Smooth muscle cell (in vitro differentiated cells): ENCODE results near the gene MUC3A. TPM values are rescaled to one million over a fixed set of nuclear protein-coding genes. Genes with fewer than 3 reads are reported as not detected.

ENCODE experiments used
- DNase-seq: peaks from one replicate; lab custom pipeline; 2025; ENCODE audit not compliant: unreplicated experiment; lab: John Stamatoyannopoulos, UW
- H2AFZ ChIP-seq: fragments of 200-600 bp; sonication (generic); 2 replicates; pipeline ENCODE4 v1.6.0; 2016; ENCODE audit warnings: antibody characterized with exemption, low read depth, mild to moderate bottlenecking
- H3F3A ChIP-seq: fragments of 200-600 bp; sonication (generic); 2 replicates; pipeline ENCODE4 v1.6.0; 2017; ENCODE audit warnings: antibody characterized with exemption, low read depth
- H3K27ac ChIP-seq: fragments of 200-600 bp; sonication (generic); 2 replicates; pipeline ENCODE4 v1.5.1; 2016; ENCODE audit warnings: low read depth, mild to moderate bottlenecking
- H3K27me3 ChIP-seq: fragments of 200-600 bp; sonication (generic); 2 replicates; pipeline ENCODE4 v1.6.1; 2016; ENCODE audit warnings: low read depth, mild to moderate bottlenecking
- H3K36me3 ChIP-seq: fragments of 200-600 bp; sonication (generic); 2 replicates; pipeline ENCODE4 v1.5.1; 2016; ENCODE audit warnings: low read depth
- H3K4me1 ChIP-seq: fragments of 200-600 bp; sonication (generic); 2 replicates; pipeline ENCODE4 v1.5.1; 2016; ENCODE audit warnings: low read depth
- H3K4me2 ChIP-seq: fragments of 200-600 bp; sonication (generic); 2 replicates; pipeline ENCODE4 v1.6.0; 2016; ENCODE audit warnings: mild to moderate bottlenecking
- H3K4me3 ChIP-seq: fragments of 200-600 bp; sonication (generic); 2 replicates; pipeline ENCODE4 v1.5.1; 2016; ENCODE audit warnings: mild to moderate bottlenecking
- H3K79me2 ChIP-seq: fragments of 200-600 bp; sonication (generic); 2 replicates; pipeline ENCODE4 v1.6.0; 2016; ENCODE audit warnings: low read depth, mild to moderate bottlenecking
- H3K9ac ChIP-seq: fragments of 200-600 bp; sonication (generic); 2 replicates; pipeline ENCODE4 v1.6.0; 2016; ENCODE audit warnings: low read depth
- H3K9me3 ChIP-seq: fragments of 200-600 bp; sonication (generic); replicated peaks from 2 replicates; pipeline ENCODE4 v1.5.1; 2016; ENCODE audit warnings: low read depth
- H4K20me1 ChIP-seq: fragments of 200-600 bp; sonication (generic); 2 replicates; pipeline ENCODE4 v1.6.0; 2016; ENCODE audit warnings: low read depth
- CTCF ChIP-seq: fragments of 200-600 bp; sonication (generic); IDR thresholded peaks from 2 replicates; pipeline ENCODE4 v1.5.1; 2017; ENCODE audit warnings: borderline replicate concordance, mild to moderate bottlenecking, antibody characterized with exemption; ENCODE audit not compliant: insufficient read depth, poor library complexity, severe bottlenecking
- WGBS: methylation state at CpG from one replicate; pipeline ENCODE4 v1.1.7; 2016; ENCODE audit warnings: low lambda C conversion rate; 5-methylcytosine and 5-hydroxymethylcytosine counted together
- polyA plus RNA-seq: library from polyadenylated mRNA; unstranded; fragments of >200 nt; fragmentation: Nextera tagmentation; extraction: Ambion mirVana; gene quantifications from 2 replicates; pipeline ENCODE4 v1.2.1, GENCODE V29; 2016
- total RNA-seq: library from RNA; depleted of rRNA; stranded (reverse); fragments of >200 nt; gene quantifications from 2 replicates; pipeline ENCODE4 v1.2.3, GENCODE V29; 2014

The MUC3A gene
- total and polyA plus RNA-seq, 2 experiments from 2014 or later: not detected

GRCh38 chr7:101009629-101010028 is 60.3 kb downstream of the MUC3A start:
- Histone ChIP-seq H3K4me1 (no peaks in the 10 kb centered on the region), H2AFZ (no peak overlapping the region), H3K27me3 (no peaks in the 10 kb centered on the region), H3K27ac (no peak overlapping the region), H3K36me3 (no peaks in the 10 kb centered on the region), H3K9me3 (no peaks in the 10 kb centered on the region), H3K4me3 (no peak overlapping the region), H3K4me2 (no peak overlapping the region), H3K79me2 (no peaks in the 10 kb centered on the region), H4K20me1 (no peaks in the 10 kb centered on the region), H3K9ac (no peak overlapping the region), H3F3A (no peaks in the 10 kb centered on the region)
- no peak for DNase-seq
- 93% methylated on average over 5 of the region's 5 CpGs for WGBS
- no peak for TF ChIP-seq CTCF

DNA sequence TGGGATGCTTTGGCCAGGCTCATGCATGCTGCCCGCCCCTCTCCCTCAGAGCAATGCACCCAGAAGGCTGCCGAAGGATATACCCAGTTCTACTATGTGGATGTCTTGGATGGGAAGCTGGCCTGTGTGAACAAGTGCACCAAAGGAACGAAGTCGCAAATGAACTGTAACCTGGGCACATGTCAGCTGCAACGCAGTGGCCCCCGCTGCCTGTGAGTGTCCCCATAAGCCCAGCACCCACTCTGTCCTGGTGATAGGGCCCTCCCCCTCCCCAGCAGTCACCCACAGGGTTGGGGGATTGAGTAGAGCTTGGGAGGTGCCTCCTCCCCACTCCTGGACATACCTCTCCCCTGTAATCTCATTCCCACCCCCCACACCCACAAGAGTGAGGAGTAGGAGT is 63.6 kb downstream of the MUC3A start:
- H3K36me3 ChIP-seq: no peaks in the 10 kb centered on the region
- H3K79me2 ChIP-seq: no peaks in the 10 kb centered on the region
- H2AFZ ChIP-seq: no peak overlapping the region
- 94% methylated on average over 6 of the region's 6 CpGs for WGBS
- TF ChIP-seq CTCF: no peak
- H3K27me3 ChIP-seq: no peaks in the 10 kb centered on the region
- H3K4me3 ChIP-seq: no peak overlapping the region
- H3K4me1 ChIP-seq: no peaks in the 10 kb centered on the region
- no peak overlapping the region for H3K9ac ChIP-seq
- no peaks in the 10 kb centered on the region for H4K20me1 ChIP-seq
- no peak overlapping the region for H3K27ac ChIP-seq
- H3K9me3 ChIP-seq: no peaks in the 10 kb centered on the region
- no peak overlapping the region for H3K4me2 ChIP-seq
- no peaks in the 10 kb centered on the region for H3F3A ChIP-seq
- DNase-seq: no peak

GRCh38 chr7:101015626-101016025 is 66.3 kb downstream of the MUC3A start:
- H3K4me2 ChIP-seq: no peak overlapping the region
- no peak overlapping the region for H3K4me3 ChIP-seq
- no peaks in the 10 kb centered on the region for H3K27me3 ChIP-seq
- no peak for TF ChIP-seq CTCF
- H3F3A ChIP-seq: no peaks in the 10 kb centered on the region
- H3K27ac ChIP-seq: no peak overlapping the region
- H3K9me3 ChIP-seq: no peaks in the 10 kb centered on the region
- no peaks in the 10 kb centered on the region for H3K36me3 ChIP-seq
- no peaks in the 10 kb centered on the region for H3K4me1 ChIP-seq
- H3K79me2 ChIP-seq: no peaks in the 10 kb centered on the region
- DNase-seq: no peak
- WGBS: 97% methylated on average over 8 of the region's 8 CpGs
- no peak overlapping the region for H2AFZ ChIP-seq
- no peaks in the 10 kb centered on the region for H4K20me1 ChIP-seq
- H3K9ac ChIP-seq: no peak overlapping the region

GRCh38 chr7:101017064-101017777 is 67.9 kb downstream of the MUC3A start:
- Histone ChIP-seq H3F3A (no peaks in the 10 kb centered on the region), H3K36me3 (no peaks in the 10 kb centered on the region), H3K9ac (peak overlapping the region; percentile 100), H3K9me3 (no peaks in the 10 kb centered on the region), H3K4me1 (no peaks in the 10 kb centered on the region), H3K79me2 (no peaks in the 10 kb centered on the region), H3K4me2 (peak overlapping the region; percentile 99), H2AFZ (no peak overlapping the region), H3K4me3 (peak overlapping the region; percentile 69), H4K20me1 (no peaks in the 10 kb centered on the region), H3K27ac (peak overlapping the region; percentile 99), H3K27me3 (no peaks in the 10 kb centered on the region)
- WGBS: 4% methylated on average over 29 of the region's 29 CpGs
- peak; percentile 62 for DNase-seq
- TF ChIP-seq CTCF: no peak
